Measurements from ENCODE around the gene NT5DC2.

Gene NT5DC2

DNA sequence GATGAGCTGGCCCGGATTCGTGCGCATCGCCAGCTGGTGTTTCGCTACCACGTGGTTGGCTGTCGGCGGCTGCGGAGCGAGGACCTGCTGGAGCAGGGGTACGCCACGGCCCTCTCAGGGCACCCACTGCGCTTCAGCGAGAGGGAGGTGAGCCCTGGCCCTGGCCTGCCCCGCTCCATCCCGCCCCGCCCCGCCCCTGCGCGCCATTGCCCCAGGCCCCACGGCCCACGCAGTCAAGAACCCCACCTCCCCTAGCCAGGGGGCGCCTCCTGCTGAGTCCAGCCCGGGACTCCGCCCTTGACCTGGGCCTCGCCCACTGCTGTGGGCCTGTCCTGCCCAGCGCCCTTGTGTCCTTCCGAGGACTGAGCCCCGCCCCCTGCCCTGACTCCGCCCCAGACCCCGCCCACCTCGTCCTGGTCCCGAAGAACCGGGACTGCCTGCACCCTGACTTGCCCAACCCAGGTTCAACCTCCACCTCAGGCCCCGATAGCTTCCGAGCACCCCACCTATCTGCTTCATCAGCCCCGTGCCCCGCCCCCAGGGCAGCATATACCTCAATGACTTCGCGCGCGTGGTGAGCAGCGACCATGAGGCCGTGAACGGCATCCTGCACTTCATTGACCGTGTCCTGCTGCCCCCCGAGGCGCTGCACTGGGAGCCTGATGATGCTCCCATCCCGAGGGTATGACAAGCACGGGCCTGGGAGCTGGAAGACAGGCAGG, 14.8 kb downstream of the NT5DC2 start:
- Histone ChIP-seq H2AFZ (ENCODE audit: low read depth, low read length) (peak overlapping the region; percentile 67), H3K27me3 (ENCODE audit: control insufficient read depth in 1 of 2, insufficient read depth in 1 of 2, low read length in 2 of 2) (peaks cover 3 to 37% of the 10 kb centered on the region in 2 experiments), H2BK5ac (ENCODE audit: low read depth, low read length, poor library complexity, severe bottlenecking) (no peak overlapping the region), H3K4me3 (ENCODE audit: insufficient read depth in 1 of 2, low read depth in 1 of 2, low read length in 2 of 2) (peak overlapping the region in 1 of 2 experiments; percentile 24), H3K14ac (ENCODE audit: low read length in 2 of 2) (peak overlapping the region in 1 of 2 experiments; percentile 62), H2BK15ac (ENCODE audit: low read depth, poor library complexity, severe bottlenecking) (peak overlapping the region; percentile 7), H3K4me1 (ENCODE audit: control insufficient read depth, insufficient read depth, low read depth, low read length) (peaks cover 9% of the 10 kb centered on the region), H3K4ac (ENCODE audit: low read depth in 1 of 2, low read length in 2 of 2) (no peak overlapping the region), H3K36me3 (ENCODE audit: control insufficient read depth in 1 of 2, insufficient read depth in 2 of 2, low read depth in 1 of 2, low read length in 2 of 2) (peaks cover 5 to 28% of the 10 kb centered on the region in 2 experiments), H2AK5ac (ENCODE audit: low read length, severe bottlenecking) (no peak overlapping the region), H4K91ac (ENCODE audit: low read length) (no peak overlapping the region), H3K18ac (ENCODE audit: low read depth in 1 of 2, low read length in 2 of 2) (peak overlapping the region in 1 of 2 experiments; percentile 26), H3K9ac (ENCODE audit: low read length) (no peak overlapping the region), H3K23ac (ENCODE audit: low read length in 2 of 2) (peak overlapping the region in 1 of 2 experiments; percentile 71), H3K27ac (ENCODE audit: low read length, poor library complexity, severe bottlenecking) (no peak overlapping the region), H4K8ac (ENCODE audit: low read length) (no peak overlapping the region), H3K4me2 (ENCODE audit: low read length, poor library complexity, severe bottlenecking) (peak overlapping the region; percentile 13), H3K79me1 (replicated peaks; ENCODE audit: low read length, poor library complexity, severe bottlenecking) (no peaks in the 10 kb centered on the region), H2BK12ac (ENCODE audit: low read length in 2 of 2) (no peak overlapping the region), H3K9me3 (ENCODE audit: control insufficient read depth, low read length) (no peaks in the 10 kb centered on the region), H2BK120ac (ENCODE audit: low read depth, low read length) (no peak overlapping the region)
- 22% methylated on average over 43 of the region's 50 CpGs for WGBS
- peak; percentile 18 for DNase-seq

DNA sequence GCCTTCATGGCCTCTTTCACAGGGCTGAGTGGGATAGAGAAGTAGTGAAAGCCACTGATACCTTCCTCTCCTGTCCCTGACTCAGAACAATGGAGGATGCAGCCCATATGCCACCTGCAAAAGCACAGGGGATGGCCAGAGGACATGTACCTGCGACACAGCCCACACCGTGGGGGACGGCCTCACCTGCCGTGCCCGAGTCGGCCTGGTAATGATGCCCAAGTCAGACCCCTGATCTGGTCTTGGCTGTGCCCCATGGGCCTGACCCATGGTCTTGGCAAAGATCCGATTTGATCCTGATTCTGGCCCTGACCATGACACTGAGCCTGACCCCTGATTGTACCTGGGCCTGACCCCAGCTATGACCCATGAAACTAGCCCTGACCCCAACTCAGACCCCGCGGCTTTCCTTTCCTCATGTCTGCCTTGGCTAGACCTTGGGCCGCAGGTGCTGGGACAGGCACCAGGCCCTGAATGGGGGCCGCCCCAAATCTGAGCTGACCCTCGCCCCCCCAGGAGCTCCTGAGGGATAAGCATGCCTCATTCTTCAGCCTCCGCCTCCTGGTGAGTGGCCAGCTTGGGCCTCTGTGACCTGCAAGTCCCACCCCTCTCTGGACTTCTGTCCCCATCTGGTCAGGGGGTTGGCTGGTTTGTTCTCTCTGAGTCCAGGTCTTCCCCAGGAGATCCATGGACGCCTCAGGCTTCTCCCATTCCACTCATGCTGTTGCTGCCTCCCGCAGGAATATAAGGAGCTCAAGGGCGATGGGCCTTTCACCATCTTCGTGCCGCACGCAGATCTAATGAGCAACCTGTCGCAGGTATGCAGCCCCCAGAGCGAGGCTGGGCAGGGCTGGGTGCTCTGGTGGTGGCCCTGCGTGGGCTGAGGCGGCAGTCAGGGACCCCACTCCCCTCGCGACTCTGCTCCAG, 15.6 kb downstream of the NT5DC2 start:
- Histone ChIP-seq H4K8ac (ENCODE audit: low read length) (no peak overlapping the region), H2BK15ac (ENCODE audit: low read depth, poor library complexity, severe bottlenecking) (no peak overlapping the region)
- WGBS: 68% methylated on average over 25 of the region's 25 CpGs

DNA sequence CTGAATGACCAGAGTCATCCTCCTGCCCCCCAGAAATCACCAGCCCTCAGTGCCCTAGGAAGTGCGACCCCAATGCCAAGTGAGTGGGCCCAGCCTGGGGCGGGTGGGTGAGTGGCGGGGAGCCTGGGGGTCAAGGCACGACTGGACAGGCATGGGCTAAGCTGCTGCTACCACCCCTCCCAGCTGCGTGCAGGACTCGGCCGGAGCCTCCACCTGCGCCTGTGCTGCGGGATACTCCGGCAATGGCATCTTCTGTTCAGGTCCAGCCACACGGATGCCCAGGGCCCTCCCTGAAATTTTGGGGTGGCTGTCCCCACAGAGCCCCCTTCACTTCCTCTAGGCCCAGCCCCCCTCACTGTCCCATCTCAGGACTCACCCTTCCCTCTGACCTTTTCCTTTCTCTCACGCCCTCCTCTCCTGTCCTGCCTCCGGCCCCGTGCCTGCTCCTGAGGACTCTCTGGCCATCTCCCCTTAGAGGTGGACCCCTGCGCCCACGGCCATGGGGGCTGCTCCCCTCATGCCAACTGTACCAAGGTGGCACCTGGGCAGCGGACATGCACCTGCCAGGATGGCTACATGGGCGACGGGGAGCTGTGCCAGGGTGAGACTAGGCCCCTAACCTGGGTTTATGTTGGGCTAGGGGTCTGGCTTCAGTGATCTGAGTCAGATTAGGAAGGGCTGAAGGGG, 17.0 kb downstream of the NT5DC2 start:
- WGBS: 87% methylated on average over 19 of the region's 19 CpGs

More for the DNA sequence above, 15.6 kb downstream of the NT5DC2 start:
- peaks cover 9% of the 10 kb centered on the region for H3K4me1 ChIP-seq (ENCODE audit: control insufficient read depth, insufficient read depth, low read depth, low read length)
- no peak overlapping the region for H2BK120ac ChIP-seq (ENCODE audit: low read depth, low read length)
- H3K27ac ChIP-seq (ENCODE audit: low read length, poor library complexity, severe bottlenecking): no peak overlapping the region
- H3K4me2 ChIP-seq (ENCODE audit: low read length, poor library complexity, severe bottlenecking): peak overlapping the region; percentile 13
- H3K79me1 ChIP-seq (replicated peaks; ENCODE audit: low read length, poor library complexity, severe bottlenecking): no peaks in the 10 kb centered on the region
- H2BK5ac ChIP-seq (ENCODE audit: low read depth, low read length, poor library complexity, severe bottlenecking): no peak overlapping the region
- H4K91ac ChIP-seq (ENCODE audit: low read length): no peak overlapping the region
- no peak for DNase-seq
- no peak overlapping the region for H3K4ac ChIP-seq (ENCODE audit: low read depth in 1 of 2, low read length in 2 of 2)
- H3K23ac ChIP-seq (ENCODE audit: low read length in 2 of 2): peak overlapping the region in 1 of 2 experiments; percentile 71
- H3K14ac ChIP-seq (ENCODE audit: low read length in 2 of 2): peak overlapping the region in 1 of 2 experiments; percentile 62
- no peak overlapping the region for H2BK12ac ChIP-seq (ENCODE audit: low read length in 2 of 2)
- H3K36me3 ChIP-seq (ENCODE audit: control insufficient read depth in 1 of 2, insufficient read depth in 2 of 2, low read depth in 1 of 2, low read length in 2 of 2): peaks cover 0 to 20% of the 10 kb centered on the region in 2 experiments
- H3K9me3 ChIP-seq (ENCODE audit: control insufficient read depth, low read length): no peaks in the 10 kb centered on the region
- H2AFZ ChIP-seq (ENCODE audit: low read depth, low read length): peak overlapping the region; percentile 60
- no peak overlapping the region for H3K9ac ChIP-seq (ENCODE audit: low read length)
- no peak overlapping the region for H3K4me3 ChIP-seq (ENCODE audit: insufficient read depth in 1 of 2, low read depth in 1 of 2, low read length in 2 of 2)
- H3K27me3 ChIP-seq (ENCODE audit: control insufficient read depth in 1 of 2, insufficient read depth in 1 of 2, low read length in 2 of 2): peaks cover 8 to 45% of the 10 kb centered on the region in 2 experiments
- H2AK5ac ChIP-seq (ENCODE audit: low read length, severe bottlenecking): no peak overlapping the region
- peak overlapping the region in 1 of 2 experiments; percentile 26 for H3K18ac ChIP-seq (ENCODE audit: low read depth in 1 of 2, low read length in 2 of 2)

More for the DNA sequence above, 17.0 kb downstream of the NT5DC2 start:
- Histone ChIP-seq H4K8ac (ENCODE audit: low read length) (no peak overlapping the region), H3K4ac (ENCODE audit: low read depth in 1 of 2, low read length in 2 of 2) (no peak overlapping the region), H2BK12ac (ENCODE audit: low read length in 2 of 2) (no peak overlapping the region), H2BK120ac (ENCODE audit: low read depth, low read length) (no peak overlapping the region), H3K27ac (ENCODE audit: low read length, poor library complexity, severe bottlenecking) (no peak overlapping the region), H3K18ac (ENCODE audit: low read depth in 1 of 2, low read length in 2 of 2) (no peak overlapping the region), H2AK5ac (ENCODE audit: low read length, severe bottlenecking) (no peak overlapping the region), H4K91ac (ENCODE audit: low read length) (no peak overlapping the region), H2AFZ (ENCODE audit: low read depth, low read length) (no peak overlapping the region), H3K4me2 (ENCODE audit: low read length, poor library complexity, severe bottlenecking) (no peak overlapping the region), H3K4me3 (ENCODE audit: insufficient read depth in 1 of 2, low read depth in 1 of 2, low read length in 2 of 2) (no peak overlapping the region), H3K79me1 (replicated peaks; ENCODE audit: low read length, poor library complexity, severe bottlenecking) (no peaks in the 10 kb centered on the region), H3K4me1 (ENCODE audit: control insufficient read depth, insufficient read depth, low read depth, low read length) (peaks cover 9% of the 10 kb centered on the region), H3K9me3 (ENCODE audit: control insufficient read depth, low read length) (no peaks in the 10 kb centered on the region), H3K23ac (ENCODE audit: low read length in 2 of 2) (no peak overlapping the region), H3K9ac (ENCODE audit: low read length) (no peak overlapping the region), H3K27me3 (ENCODE audit: control insufficient read depth in 1 of 2, insufficient read depth in 1 of 2, low read length in 2 of 2) (peaks cover 9 to 59% of the 10 kb centered on the region in 2 experiments), H2BK15ac (ENCODE audit: low read depth, poor library complexity, severe bottlenecking) (no peak overlapping the region), H3K14ac (ENCODE audit: low read length in 2 of 2) (no peak overlapping the region), H3K36me3 (ENCODE audit: control insufficient read depth in 1 of 2, insufficient read depth in 2 of 2, low read depth in 1 of 2, low read length in 2 of 2) (peaks cover 0 to 5% of the 10 kb centered on the region in 2 experiments), H2BK5ac (ENCODE audit: low read depth, low read length, poor library complexity, severe bottlenecking) (no peak overlapping the region)
- no peak for DNase-seq
